K562 (cell line): ENCODE data around the gene TDRD10. TPM values are rescaled to one million over a fixed set of nuclear protein-coding genes. Genes with fewer than 3 reads are reported as not detected.

Experiments
- ATAC-seq: fragments of 200-7000 bp; cut with Tn5 transposase; 3 replicates; pipeline ENCODE4 v1.9.1; 2020; ENCODE audit warnings: moderate library complexity
- BruUV-seq: library from RNA; stranded (reverse); fragments of 400-500 nt; replicated peaks from 2 replicates; lab custom pipeline; 2021; lab: Mats Ljungman, UMichigan
- CTCF ChIA-PET: fragments of 300-600 bp; formaldehyde crosslinking; extraction: SDS; loops from one replicate; lab custom pipeline; 2021; ENCODE audit warnings: low intra/inter-chr PET ratio; lab: Yijun Ruan, JAX
- POLR2A ChIA-PET: fragments of 300-600, 350-650 bp; sonication (Branson Sonifier 250); formaldehyde crosslinking; extraction: SDS; loops from one replicate; lab custom pipeline; 2021; ENCODE audit warnings: antibody characterized with exemption, inconsistent platforms; lab: Yijun Ruan, JAX
- DNase-seq, 4 experiments: peaks; one replicate each; pipeline versions ENCODE4 v3.0.0 to v3.0.0-alpha.2; 2011 to 2018; ENCODE audit warnings: low spot score in 3 of 4, mixed read lengths in 3 of 4; ENCODE audit errors: extremely low read depth in 1 of 4
- FAIRE-seq: peaks from 2 replicates; lab custom pipeline; 2011; peaks lifted over from hg19 to GRCh38; lab: Jason Lieb, UNC
- H2AFZ ChIP-seq: 2 replicates; pipeline ENCODE4 v1.6.0; 2011; ENCODE audit warnings: low read depth, low read length, control low read depth, inconsistent platforms
- H3K27ac ChIP-seq: fragments of 200-600 bp; 3 replicates; pipeline ENCODE4 v1.8.0; 2011; ENCODE audit warnings: low read depth, mild to moderate bottlenecking, control low read depth, inconsistent platforms, low read length, moderate library complexity, mixed read lengths; ENCODE audit errors: extremely low read depth
- H3K27me3 ChIP-seq, 2 experiments: fragments of 300-600 bp in 1 of 2; 2 replicates in 1 of 2; 3 replicates in 1 of 2; pipeline versions ENCODE4 v1.6.0 to v1.8.0; 2011; ENCODE audit warnings: inconsistent platforms in 2 of 2, low read length in 2 of 2, mild to moderate bottlenecking in 1 of 2, mixed read lengths in 1 of 2, moderate library complexity in 1 of 2; ENCODE audit not compliant: control insufficient read depth in 2 of 2, insufficient read depth in 2 of 2
- H3K36me3 ChIP-seq: fragments of 300-600 bp; 3 replicates; pipeline ENCODE4 v1.8.0; 2011; ENCODE audit warnings: mild to moderate bottlenecking, low read length, inconsistent platforms; ENCODE audit not compliant: control insufficient read depth, insufficient read depth
- H3K4me1 ChIP-seq, 2 experiments: fragments of 200-600 bp in 1 of 2; replicated peaks in 1 of 2; 2 replicates in 1 of 2; 3 replicates in 1 of 2; pipeline versions ENCODE4 v1.5.1 to v1.8.0; 2011; ENCODE audit warnings: inconsistent platforms in 2 of 2, low read length in 2 of 2, mild to moderate bottlenecking in 1 of 2, mixed read lengths in 1 of 2, moderate library complexity in 1 of 2; ENCODE audit not compliant: control insufficient read depth in 2 of 2, insufficient read depth in 2 of 2
- H3K4me2 ChIP-seq: 2 replicates; pipeline ENCODE4 v1.6.1; 2011; ENCODE audit warnings: low read length, control low read depth, inconsistent platforms, mixed read lengths; ENCODE audit not compliant: insufficient read depth
- H3K4me3 ChIP-seq: fragments of 200-600 bp; sonication (generic), shearing (Covaris generic); 2 replicates; pipeline ENCODE4 v1.5.1; 2016; ENCODE audit warnings: control low read depth, inconsistent platforms
- H3K79me2 ChIP-seq: fragments of 200-600 bp; 3 replicates; pipeline ENCODE4 v1.8.0; 2011; ENCODE audit warnings: low read length, inconsistent platforms; ENCODE audit not compliant: control insufficient read depth, insufficient read depth
- H3K9ac ChIP-seq, 2 experiments: 2 replicates each; pipeline versions ENCODE4 v1.6.0 to v1.6.1; 2011; ENCODE audit warnings: low read depth in 2 of 2, low read length in 2 of 2, control low read depth in 1 of 2, inconsistent platforms in 1 of 2, mild to moderate bottlenecking in 1 of 2, mixed read lengths in 1 of 2; ENCODE audit not compliant: insufficient read depth in 1 of 2
- H3K9me1 ChIP-seq: one replicate; pipeline ENCODE4 v1.6.0; 2011; ENCODE audit warnings: inconsistent platforms, mild to moderate bottlenecking, low read length, moderate library complexity; ENCODE audit not compliant: control insufficient read depth, insufficient read depth
- H3K9me3 ChIP-seq: replicated peaks from 2 replicates; pipeline ENCODE4 v1.5.1; 2011; ENCODE audit warnings: low read depth, low read length, inconsistent platforms; ENCODE audit not compliant: control insufficient read depth, insufficient read depth
- H4K20me1 ChIP-seq: replicated peaks from 2 replicates; pipeline ENCODE4 v1.6.1; 2011; ENCODE audit warnings: low read length, inconsistent platforms, mixed read lengths; ENCODE audit not compliant: control insufficient read depth, insufficient read depth
- BCLAF1 ChIP-seq, 2 experiments: fragments of 450-650 bp in 1 of 2; IDR thresholded peaks; 2 replicates each; pipeline ENCODE4 v1.6.1; 2011 to 2017; ENCODE audit warnings: low read depth in 2 of 2, antibody characterized with exemption in 1 of 2, borderline replicate concordance in 1 of 2, low read length in 1 of 2, mild to moderate bottlenecking in 1 of 2, mixed read lengths in 1 of 2; ENCODE audit not compliant: control insufficient read depth in 1 of 2
- BHLHE40 ChIP-seq: IDR thresholded peaks from 2 replicates; pipeline ENCODE4 v1.6.1; 2011; ENCODE audit warnings: low read length, improper control_type of control experiment
- DACH1 ChIP-seq: fragments of 450-650 bp; IDR thresholded peaks from 2 replicates; pipeline ENCODE4 v1.6.1; 2018; ENCODE audit not compliant: partially characterized antibody
- E2F8 ChIP-seq: fragments of 450-650 bp; IDR thresholded peaks from 2 replicates; pipeline ENCODE4 v1.7.1; 2018; ENCODE audit warnings: mild to moderate bottlenecking, low read depth; ENCODE audit not compliant: partially characterized antibody
- ESRRA ChIP-seq: fragments of 450-650 bp; IDR thresholded peaks from 2 replicates; pipeline ENCODE4 v1.6.1; 2014; ENCODE audit warnings: low read depth, mild to moderate bottlenecking, moderate library complexity, borderline replicate concordance
- NFE2L1 ChIP-seq: fragments of 450-650 bp; IDR thresholded peaks from 2 replicates; pipeline ENCODE4 v1.6.1; 2016; ENCODE audit warnings: missing genetic modification characterization, low read depth, mild to moderate bottlenecking, missing compliant biosample characterization, moderate library complexity, borderline replicate concordance
- NKRF ChIP-seq: fragments of 450-650 bp; IDR thresholded peaks from 2 replicates; pipeline ENCODE4 v1.6.1; 2016; ENCODE audit warnings: borderline replicate concordance
- ZBTB12 ChIP-seq: fragments of 250-450 bp; sonication (Bioruptor Pico); IDR thresholded peaks from 2 replicates; pipeline ENCODE4 v1.4.0; 2020
- ZNF184 ChIP-seq: sonication (generic); formaldehyde crosslinking; IDR thresholded peaks from 2 replicates; pipeline ENCODE4 v1.5.0; 2020; ENCODE audit warnings: missing genetic modification reagents
- ZNF280A ChIP-seq: fragments of 450-650 bp; IDR thresholded peaks from 2 replicates; pipeline ENCODE4 v1.6.1; 2018; ENCODE audit warnings: mild to moderate bottlenecking, low read depth; ENCODE audit not compliant: partially characterized antibody
- WGBS: fragments of 100-300 bp; shearing (Covaris generic); methylation state at CpG from one replicate; pipeline ENCODE4 v1.1.6; 2016; ENCODE audit warnings: low coverage, mixed read lengths; ENCODE audit not compliant: insufficient coverage; ENCODE audit errors: missing lambda C conversion rate; 5-methylcytosine and 5-hydroxymethylcytosine counted together
- in situ Hi-C: fragments of 300-500 bp; cut with MboI; formaldehyde crosslinking; loops from 4 replicates; pipeline ENCODE4 v1.15.0; 2018; ENCODE audit warnings: inconsistent platforms, mixed read lengths
- intact Hi-C: fragments of 100-400 bp; cut with micrococcal nuclease; formaldehyde crosslinking; loops from 2 replicates; pipeline ENCODE4 v1.14.2; 2022
- polyA plus RNA-seq, 8 experiments: library from polyadenylated mRNA; depleted of rRNA in 4 of 8; stranded (reverse) in 5 of 8; unstranded in 3 of 8; fragments of >200 nt; fragmentation: Nextera tagmentation in 2 of 8; fragmentation: Illumina TruSeq in 1 of 8; extraction: Ambion mirVana in 2 of 8; extraction: Trizol in 1 of 8; gene quantifications; 2 replicates each; pipeline versions ENCODE4 v1.2.1 to v1.2.3, GENCODE V29; 2011 to 2014; ENCODE audit warnings: inconsistent platforms in 1 of 8, missing spikeins in 1 of 8
- total RNA-seq, 7 experiments: library from RNA; depleted of rRNA in 6 of 7; stranded (reverse); fragments of >200 nt in 6 of 7; fragmentation: Illumina TruSeq in 2 of 7; extraction: Trizol in 2 of 7; gene quantifications; 2 replicates each; pipeline versions ENCODE4 v1.2.1 to v1.2.3, GENCODE V29; 2011 to 2021; ENCODE audit warnings: low replicate concordance in 1 of 7

TDRD10 gene
- total and polyA plus RNA-seq, 9 of the 15 experiments (the other 6 are each of a cell fraction or from before 2014, with no cell fraction given) = not detected

- no peak for ATAC-seq
- Histone ChIP-seq H3K4me2 (peak overlapping the region; percentile 99), H3K4me3 (peak overlapping the region; percentile 82; the same call in 1 of the 2 replicates), H3K4me1 (peaks cover 18 to 21% of the 10 kb centered on the region in 2 experiments; a peak in 4 of 5 replicates), H3K9me3 (no peaks in the 10 kb centered on the region), H3K9ac (peak overlapping the region; percentile 69 to 80; a peak in 2 of 4 replicates), H3K79me2 (peaks cover 27% of the 10 kb centered on the region), H3K27ac (no peak overlapping the region), H3K9me1 (no peaks in the 10 kb centered on the region), H3K27me3 (no peaks in the 10 kb centered on the region), H3K36me3 (peaks cover 49% of the 10 kb centered on the region), H4K20me1 (no peaks in the 10 kb centered on the region), H2AFZ (no peak overlapping the region)
- intact Hi-C loops = loop anchor here (5.0 kb wide), 3 partner anchors 201 to 531 kb away; partner anchors contain the start of gene ZBTB7B
- CTCF ChIA-PET = no interaction called here
- DNase-seq = no peak
- POLR2A ChIA-PET = no interaction called here
- FAIRE-seq = no peak
- in situ Hi-C loops = loop anchor here (5.0 kb wide), 1 partner anchor 69 kb away; no protein-coding TSS in a partner anchor
- no TSS peak for BruUV-seq
- 70% methylated on average over 4 of the region's 4 CpGs for WGBS
- TF ChIP-seq E2F8 = no peak
- TF ChIP-seq NKRF = no peak
- no peak for TF ChIP-seq DACH1
- no peak for TF ChIP-seq BHLHE40
- TF ChIP-seq ZNF280A = no peak
- TF ChIP-seq ZNF184 (CRISPR knock-in tag) = no peak
- TF ChIP-seq ESRRA = no peak
- no peak for TF ChIP-seq NFE2L1 (tag)
- no peak for TF ChIP-seq ZBTB12 (CRISPR knock-in tag)
- no peak for TF ChIP-seq BCLAF1 (IDR thresholded peaks at IDR 0.05; ENCODE audit: borderline replicate concordance in 1 of 2, control insufficient read depth in 1 of 2, low read depth in 2 of 2, low read length in 1 of 2)
These were observed 54.4 kb downstream of the TDRD10 start for GRCh38 chr1:154556422-154556821.
